GM18505 (cell line): ENCODE measurements around the gene CLEC1A.

Source experiments
- ATAC-seq: cut with Tn5 transposase; IDR thresholded peaks from one replicate; pipeline ENCODE4 v1.9.1; 2021; ENCODE audit not compliant: unreplicated experiment
- POLR2A ChIP-seq: IDR thresholded peaks from 4 replicates; pipeline ENCODE4 v1.6.1; 2011; ENCODE audit warnings: borderline replicate concordance; ENCODE audit not compliant: insufficient read depth, insufficient read length; ENCODE audit errors: extremely low read depth

CLEC1A gene

DNA sequence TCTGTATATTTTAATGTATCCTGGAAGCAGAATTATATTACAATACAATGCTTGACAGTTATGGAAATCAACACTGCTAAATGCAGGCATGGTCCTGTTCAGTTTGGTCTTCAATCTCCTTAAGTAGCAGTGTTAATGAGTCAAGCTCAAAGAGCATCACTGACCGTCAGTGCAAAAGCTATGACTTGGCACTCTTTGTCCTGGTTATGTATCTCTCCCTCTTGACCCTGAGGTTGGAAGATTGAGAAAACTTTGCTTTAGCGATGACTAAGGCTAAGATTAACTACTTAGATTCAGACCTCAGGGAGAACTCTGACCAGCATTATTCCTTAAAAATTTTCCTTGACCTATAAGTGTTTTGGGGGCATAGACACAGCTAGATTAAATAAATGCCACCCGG lies 20.3 kb upstream of the CLEC1A start:
- no peak for ATAC-seq
- TF ChIP-seq POLR2A = no peak

DNA sequence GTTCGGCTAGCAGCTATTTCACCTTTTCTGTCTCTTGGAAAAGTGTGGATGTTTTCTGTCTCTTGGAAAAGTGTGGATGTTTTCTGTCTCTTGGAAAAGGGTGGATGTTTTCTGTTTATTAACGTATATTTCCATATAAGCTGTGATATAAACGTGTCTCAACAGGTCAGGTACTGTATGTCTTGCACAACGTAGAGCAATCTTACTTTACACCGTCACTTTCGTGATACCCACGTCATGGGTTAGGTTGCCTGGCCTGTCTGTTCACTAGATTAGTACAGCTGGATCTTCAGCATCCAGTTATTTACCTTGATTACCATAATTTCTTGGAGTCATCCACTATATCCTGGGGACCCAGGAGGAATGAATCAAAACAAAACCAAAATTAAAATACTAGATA lies 17.1 kb upstream of the CLEC1A start:
- no peak for ATAC-seq

DNA sequence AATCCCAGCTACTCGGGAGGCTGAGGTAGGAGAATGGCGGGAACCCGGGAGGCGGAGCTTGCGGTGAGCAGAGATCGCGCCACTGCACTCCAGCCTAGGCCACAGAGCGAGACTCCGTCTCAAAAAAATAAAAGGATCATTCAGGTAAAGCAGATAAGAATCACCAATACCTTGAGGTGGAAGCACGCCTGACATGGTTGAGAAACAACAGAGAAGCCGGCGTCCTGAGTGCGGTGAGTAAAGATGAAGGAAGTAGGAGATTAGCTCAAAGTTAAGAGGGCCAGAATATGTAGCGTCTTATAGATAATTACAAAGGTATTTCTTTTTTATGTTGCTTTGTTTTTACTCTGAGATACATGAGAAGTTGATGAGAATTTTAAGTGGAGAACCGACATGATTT lies 16.5 kb upstream of the CLEC1A start:
- no peak for TF ChIP-seq POLR2A
- ATAC-seq = no peak

More for the DNA sequence above, 17.1 kb upstream of the CLEC1A start:
- TF ChIP-seq POLR2A = no peak

DNA sequence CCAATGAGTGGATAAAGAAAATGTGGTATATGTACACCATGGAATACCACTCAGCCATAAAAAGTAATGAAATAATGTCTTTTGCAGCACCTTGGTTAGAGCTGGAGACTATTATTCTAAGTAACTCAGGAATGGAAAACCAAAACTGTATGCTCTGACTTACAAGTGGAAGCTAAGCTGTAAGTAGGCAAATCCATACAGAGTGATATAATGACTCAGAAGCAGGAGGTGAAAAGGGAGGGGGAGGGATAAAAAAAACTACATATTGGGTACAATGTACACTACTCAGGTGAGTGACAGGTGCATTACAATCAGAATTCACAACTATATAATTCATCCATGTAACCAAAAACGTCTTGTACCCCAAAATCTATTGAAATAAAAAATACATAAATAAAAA lies 15.1 kb upstream of the CLEC1A start:
- no peak for ATAC-seq
- TF ChIP-seq POLR2A = no peak

DNA sequence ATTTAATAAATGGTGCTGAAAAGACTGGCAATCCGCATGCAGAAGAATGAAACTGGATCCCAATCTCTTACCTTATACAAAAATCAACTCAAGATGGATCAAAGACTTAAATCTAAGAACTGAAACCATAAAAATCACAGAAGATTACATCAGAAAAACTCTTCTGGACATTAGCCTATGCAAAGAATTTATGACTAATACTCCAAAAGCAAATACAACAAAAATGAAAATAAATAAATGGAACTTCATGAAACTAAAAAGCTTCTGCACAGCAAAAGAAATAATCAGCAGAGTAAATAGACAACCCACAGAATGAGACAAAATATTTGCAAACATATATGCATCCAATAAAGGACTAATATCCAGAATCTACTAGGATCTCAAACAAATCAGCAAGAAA lies 14.3 kb upstream of the CLEC1A start:
- TF ChIP-seq POLR2A = no peak
- no peak for ATAC-seq

DNA sequence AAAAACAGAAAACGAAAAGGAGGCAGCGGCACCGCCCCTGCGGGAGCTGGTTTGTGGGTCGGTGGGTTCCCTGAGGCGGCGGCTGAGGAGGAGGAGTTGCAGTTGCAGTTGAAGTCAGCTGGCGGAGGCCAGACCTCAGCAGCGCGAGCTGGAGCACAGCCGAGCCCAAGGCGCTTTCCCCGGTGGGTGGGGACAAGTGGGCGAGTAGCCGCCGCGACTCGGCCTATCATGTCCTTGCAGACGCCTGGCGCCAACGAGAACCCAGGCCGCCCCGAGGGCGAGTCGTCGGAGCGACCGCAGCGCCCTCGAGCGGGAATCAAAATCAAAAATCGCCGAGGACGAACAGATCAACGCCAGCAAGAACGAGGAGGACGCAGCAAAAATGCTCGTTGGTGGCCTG lies 12.7 kb upstream of the CLEC1A start:
- no peak for TF ChIP-seq POLR2A
- ATAC-seq = no peak

DNA sequence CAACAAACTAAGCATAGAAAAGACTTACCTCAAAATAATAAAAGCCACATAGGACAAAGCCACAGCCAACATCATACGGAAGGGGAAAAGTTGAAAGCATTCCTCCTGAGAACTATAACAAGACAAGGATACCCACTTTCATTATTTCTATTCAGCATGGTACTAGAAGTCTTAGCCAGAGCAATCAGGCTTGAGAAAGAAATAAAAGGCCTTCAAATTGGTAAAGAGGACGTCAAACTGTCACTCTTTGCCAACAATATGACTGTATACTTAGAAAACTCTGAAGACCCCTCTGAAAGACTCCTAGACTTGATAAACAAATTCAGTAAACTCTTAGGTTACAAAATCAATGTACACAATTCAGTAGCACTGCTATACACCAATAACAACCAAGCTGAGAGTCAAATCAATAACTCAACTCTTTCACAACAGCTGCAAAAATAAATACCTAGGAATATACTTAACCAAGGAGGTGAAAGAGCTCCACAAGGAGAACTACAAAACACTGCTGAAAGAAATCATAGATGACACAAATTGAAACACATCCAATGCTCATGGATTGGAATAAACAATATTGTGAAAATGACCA lies 11.6 kb upstream of the CLEC1A start:
- no peak for TF ChIP-seq POLR2A
- ATAC-seq = no peak

DNA sequence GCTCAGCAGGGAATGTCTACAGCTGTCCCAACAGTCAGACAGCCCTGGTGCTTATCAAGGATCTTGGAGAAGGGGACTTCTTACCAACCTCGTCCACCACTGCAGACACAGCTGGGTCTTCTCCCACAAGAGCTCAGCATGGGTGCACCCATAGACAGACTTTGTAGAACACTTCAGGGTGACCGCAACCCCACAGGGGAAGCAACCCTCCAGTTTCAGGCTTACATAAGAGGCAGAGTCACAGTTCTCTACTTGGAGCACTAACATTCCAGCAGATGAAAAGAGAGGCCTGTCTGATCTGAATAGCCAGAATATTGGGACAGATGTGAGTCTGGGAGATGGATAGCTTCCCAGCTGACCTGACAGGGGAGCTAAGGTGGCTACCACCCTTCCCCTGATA lies 3.5 kb upstream of the CLEC1A start:
- ATAC-seq = no peak
- TF ChIP-seq POLR2A = no peak

DNA sequence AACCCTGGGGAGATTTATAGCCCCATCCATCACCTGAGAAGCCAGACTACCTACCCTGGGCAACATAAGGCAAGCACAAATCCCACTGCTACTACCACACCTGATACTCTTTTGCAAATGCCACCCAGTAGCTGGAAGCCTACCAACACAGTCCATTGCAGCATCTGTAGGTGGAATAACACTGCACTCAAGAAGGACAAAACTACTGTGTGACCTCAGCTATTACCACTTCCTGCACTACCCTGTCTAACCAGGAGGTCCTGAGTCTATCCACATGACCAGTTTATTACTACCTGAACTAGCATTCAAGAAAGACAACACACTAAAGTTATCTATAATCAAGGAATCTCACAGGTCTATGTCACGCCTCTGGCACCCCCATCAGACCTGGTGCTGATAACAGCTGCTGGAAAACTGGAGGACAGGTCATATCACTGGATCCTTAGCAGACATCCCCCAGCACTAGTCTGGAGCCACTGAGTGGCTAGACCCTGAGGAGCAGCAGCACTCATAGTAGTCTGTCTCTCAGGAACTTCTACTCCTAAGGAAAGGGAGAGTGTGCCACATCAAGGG lies 2.9 kb upstream of the CLEC1A start:
- TF ChIP-seq POLR2A = no peak

DNA sequence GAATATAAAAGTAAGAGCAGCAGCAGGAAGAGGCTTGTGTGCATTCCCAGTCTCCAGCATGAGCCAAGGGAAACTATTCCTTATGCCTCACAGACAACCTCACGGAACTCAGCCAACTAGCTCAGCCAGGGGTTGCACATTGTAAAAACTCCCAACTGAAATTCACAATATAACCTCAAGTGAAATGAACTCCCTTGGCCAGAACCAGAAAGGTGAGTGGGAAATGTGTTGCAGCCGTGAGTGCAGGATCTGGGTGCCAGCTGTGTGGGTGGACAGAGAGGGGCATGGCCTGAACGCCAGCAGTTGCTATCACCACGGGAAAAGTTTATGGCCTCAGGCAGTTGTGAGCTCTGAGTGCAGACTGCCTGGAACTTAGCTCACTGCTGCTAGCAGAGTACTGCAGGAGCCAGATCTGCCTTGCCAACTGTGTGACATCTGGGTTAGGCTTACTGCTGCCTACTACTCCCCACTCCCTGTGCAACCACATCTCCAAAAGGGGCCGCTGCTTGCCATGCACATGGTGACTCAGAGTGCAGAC lies 2.3 kb upstream of the CLEC1A start:
- no peak for ATAC-seq
- no peak for TF ChIP-seq POLR2A

More for the DNA sequence above, 2.9 kb upstream of the CLEC1A start:
- ATAC-seq = no peak

DNA sequence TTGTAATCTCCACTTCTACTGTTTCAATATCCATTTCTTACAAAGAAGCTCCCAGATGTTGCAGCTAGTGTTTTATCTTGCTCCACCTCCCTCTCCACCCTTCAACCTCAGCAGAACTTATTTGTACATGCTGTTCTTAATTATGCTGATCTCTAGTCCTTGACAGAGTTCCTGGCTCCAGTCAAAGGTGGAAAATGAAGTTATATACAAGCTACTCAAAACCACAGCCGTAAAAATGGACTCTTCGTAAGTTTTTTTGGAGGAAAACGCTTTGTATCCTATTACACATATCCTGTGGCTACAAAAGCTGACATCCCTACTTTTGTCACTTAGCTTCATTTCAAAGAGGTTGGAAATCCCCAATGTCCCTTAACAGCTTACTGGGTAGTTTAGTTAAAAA lies 1.3 kb downstream of the CLEC1A start:
- no peak for ATAC-seq
- TF ChIP-seq POLR2A = no peak

DNA sequence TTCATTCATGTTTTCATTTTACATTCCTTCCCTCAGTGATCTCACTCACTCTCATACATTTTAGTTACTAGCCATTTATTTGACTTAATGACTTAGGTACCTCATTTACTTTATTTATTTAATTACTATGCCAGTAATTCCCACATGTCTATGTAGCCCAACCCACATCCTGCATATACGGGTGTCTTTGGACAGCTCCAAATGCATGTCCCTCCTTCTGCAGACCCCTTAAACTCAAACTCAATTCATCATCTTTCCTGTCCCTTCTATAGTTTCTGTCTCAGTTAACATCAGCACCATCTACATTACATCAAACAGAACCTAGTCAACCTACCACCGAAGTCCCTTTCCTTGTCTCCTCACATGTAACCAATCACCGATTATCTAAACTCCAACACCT lies 2.8 kb downstream of the CLEC1A start:
- no peak for ATAC-seq

DNA sequence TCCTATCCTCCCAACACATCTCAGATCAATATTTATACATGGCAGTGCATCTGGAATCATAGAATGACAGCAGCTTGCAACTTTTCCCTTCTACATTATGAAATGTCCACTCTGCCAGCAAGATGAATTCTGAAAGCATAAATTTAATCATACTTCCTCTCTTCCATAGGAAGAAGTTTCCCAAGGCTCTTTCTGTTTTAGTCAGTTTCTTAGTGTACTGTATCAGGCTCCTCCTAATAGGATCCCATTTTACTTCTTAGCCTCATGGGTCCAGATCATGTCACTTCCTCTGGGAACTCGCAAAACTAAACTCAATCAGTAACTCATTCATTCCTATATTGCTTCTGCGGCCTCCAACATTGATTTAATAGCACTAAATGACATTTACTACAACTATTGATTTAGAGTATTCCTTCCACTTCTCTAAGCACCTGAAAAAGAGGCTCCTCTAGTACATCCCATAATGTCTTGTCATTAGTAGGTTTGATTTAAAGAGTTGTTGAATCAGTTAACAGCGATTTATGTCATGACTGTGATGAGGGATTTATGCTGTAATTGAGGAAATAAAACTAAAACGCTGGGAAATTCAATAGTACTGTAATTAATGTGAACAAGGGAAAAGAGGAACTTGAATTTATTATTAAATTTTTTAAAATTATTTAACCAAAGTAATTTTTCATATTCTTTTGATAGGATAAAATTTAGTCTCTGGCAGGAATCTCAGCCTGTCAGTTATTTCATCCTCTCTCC lies 4.0 kb downstream of the CLEC1A start:
- ATAC-seq = no peak
- TF ChIP-seq POLR2A = no peak

More for the DNA sequence above, 2.8 kb downstream of the CLEC1A start:
- no peak for TF ChIP-seq POLR2A
